Measurements from ENCODE around the gene ZCCHC7. TPM values are rescaled to one million over a fixed set of nuclear protein-coding genes. Genes with fewer than 3 reads are reported as not detected.

The ZCCHC7 gene
- total RNA-seq, 1 donor from 2014 or later: 20.4 TPM

DNA sequence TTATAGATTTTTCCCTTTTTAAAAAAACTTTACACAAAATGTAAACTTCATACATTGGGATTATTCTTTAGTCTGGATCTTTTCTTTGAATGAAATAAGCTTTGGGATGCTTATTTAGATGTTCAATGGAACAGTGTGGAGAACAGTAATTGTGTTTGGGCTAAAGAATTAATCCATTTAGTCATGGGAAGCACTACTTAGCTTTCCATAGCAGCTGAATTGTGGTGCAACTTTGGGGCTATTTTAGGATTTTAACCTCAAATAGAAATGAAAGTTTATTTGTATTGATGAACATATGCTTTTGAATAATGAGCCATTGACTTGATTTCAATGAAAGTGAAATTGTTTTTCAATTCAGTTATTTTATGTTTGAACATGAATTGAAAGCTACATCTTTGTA is 72.4 kb downstream of the ZCCHC7 start:
- ATAC-seq: no peak
- Histone ChIP-seq H3K27ac (no peak overlapping the region), H3K9me3 (no peaks in the 10 kb centered on the region), H3K27me3 (ENCODE audit: low read depth) (no peaks in the 10 kb centered on the region), H3K4me1 (peaks cover 17% of the 10 kb centered on the region), H3K36me3 (peaks cover 7% of the 10 kb centered on the region), H3K4me3 (no peak overlapping the region)
- intact Hi-C loops (cut with DNase I): no loop called here
- DNase-seq: no peak
- TF ChIP-seq, protein P1, sequence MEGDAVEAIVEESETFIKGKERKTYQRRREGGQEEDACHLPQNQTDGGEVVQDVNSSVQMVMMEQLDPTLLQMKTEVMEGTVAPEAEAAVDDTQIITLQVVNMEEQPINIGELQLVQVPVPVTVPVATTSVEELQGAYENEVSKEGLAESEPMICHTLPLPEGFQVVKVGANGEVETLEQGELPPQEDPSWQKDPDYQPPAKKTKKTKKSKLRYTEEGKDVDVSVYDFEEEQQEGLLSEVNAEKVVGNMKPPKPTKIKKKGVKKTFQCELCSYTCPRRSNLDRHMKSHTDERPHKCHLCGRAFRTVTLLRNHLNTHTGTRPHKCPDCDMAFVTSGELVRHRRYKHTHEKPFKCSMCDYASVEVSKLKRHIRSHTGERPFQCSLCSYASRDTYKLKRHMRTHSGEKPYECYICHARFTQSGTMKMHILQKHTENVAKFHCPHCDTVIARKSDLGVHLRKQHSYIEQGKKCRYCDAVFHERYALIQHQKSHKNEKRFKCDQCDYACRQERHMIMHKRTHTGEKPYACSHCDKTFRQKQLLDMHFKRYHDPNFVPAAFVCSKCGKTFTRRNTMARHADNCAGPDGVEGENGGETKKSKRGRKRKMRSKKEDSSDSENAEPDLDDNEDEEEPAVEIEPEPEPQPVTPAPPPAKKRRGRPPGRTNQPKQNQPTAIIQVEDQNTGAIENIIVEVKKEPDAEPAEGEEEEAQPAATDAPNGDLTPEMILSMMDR (IDR thresholded peaks at IDR 0.05): no peak

DNA sequence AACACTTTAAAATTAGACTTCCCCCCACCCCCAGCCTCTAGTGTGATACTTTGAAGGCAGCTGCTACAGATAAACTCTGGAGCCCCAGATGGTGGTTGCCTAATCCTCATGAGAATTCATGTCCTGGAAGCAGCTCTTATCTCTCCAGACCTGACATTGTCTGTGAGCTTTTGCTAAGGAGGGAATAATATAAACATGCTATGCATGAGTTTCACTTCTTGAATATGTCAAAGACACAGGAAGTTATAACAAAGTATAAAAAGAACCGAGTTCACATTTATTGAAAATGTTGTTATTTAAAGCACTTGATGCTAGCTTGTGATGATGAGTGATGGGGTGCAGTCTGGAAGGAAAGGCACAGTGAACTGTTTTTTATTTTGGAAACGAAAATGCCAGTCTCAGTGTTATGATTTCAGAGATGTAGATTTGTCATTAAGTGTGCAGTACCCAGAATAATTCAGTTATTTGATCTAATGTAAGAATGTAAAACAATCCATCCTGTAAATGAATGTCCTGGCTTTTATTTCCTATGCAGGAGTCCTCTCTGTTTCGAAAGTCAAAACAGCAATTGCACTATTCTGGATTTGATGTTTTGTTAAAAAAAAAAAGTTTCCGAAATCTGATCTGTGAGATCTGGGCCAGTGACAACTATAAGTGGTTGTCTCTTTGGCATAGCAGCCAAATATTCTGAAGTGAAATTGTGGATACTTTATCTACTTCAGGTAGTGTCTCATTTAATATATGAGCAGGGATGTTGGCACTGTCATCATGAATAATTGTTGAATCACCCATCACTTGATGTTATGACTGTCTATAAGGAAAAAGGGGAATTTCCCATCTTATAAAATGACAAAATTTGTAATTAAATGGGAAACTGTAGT is 77.0 kb downstream of the ZCCHC7 start:
- Histone ChIP-seq H3K36me3 (no peaks in the 10 kb centered on the region), H3K4me1 (peaks cover 30% of the 10 kb centered on the region), H3K4me3 (no peak overlapping the region), H3K27ac (no peak overlapping the region), H3K9me3 (no peaks in the 10 kb centered on the region), H3K27me3 (ENCODE audit: low read depth) (no peaks in the 10 kb centered on the region)
- ATAC-seq (no peak), DNase-seq (no peak)
- intact Hi-C loops (cut with DNase I): no loop called here
- TF ChIP-seq, protein P1 (IDR thresholded peaks at IDR 0.05): no peak

DNA sequence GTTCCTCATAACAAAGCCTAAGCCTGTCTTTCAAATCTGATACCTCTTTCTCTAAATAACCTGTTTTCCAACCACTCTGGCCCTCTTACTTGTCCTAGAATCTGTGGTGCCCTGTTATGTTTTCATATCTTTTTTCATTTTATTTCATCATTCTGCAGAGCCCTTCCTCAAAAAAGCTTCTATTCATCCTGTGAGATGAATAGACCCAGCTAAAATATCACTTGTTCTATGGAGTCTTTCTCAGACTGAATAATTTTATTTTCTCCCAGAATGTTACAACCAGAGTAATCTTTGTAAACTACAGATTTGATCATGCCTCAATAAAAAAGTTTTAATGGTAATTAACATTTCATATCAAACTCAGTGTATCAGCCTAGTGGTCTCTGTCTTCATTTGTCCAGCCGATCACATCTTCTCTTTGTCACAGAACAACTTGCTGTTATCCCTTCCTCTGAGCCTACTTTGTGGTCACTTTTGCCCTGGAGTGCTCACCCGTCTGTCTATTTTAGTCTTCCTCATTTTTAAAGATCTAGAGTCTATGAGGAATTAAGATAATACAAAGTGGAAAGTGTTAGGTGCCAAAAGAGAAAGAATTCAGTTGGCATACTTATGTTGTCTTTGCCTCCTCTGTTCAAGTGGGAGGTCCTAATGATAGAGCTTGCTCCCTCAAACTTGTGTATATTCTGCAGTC is 77.8 kb downstream of the ZCCHC7 start:
- no peak overlapping the region for H3K27ac ChIP-seq
- peaks cover 30% of the 10 kb centered on the region for H3K4me1 ChIP-seq
- H3K36me3 ChIP-seq: no peaks in the 10 kb centered on the region
- H3K27me3 ChIP-seq (ENCODE audit: low read depth): no peaks in the 10 kb centered on the region
- H3K4me3 ChIP-seq: no peak overlapping the region
- H3K9me3 ChIP-seq: no peaks in the 10 kb centered on the region
- ATAC-seq (no peak), DNase-seq (no peak)
- TF ChIP-seq, protein P1 (IDR thresholded peaks at IDR 0.05): no peak
- intact Hi-C loops (cut with DNase I): no loop called here

DNA sequence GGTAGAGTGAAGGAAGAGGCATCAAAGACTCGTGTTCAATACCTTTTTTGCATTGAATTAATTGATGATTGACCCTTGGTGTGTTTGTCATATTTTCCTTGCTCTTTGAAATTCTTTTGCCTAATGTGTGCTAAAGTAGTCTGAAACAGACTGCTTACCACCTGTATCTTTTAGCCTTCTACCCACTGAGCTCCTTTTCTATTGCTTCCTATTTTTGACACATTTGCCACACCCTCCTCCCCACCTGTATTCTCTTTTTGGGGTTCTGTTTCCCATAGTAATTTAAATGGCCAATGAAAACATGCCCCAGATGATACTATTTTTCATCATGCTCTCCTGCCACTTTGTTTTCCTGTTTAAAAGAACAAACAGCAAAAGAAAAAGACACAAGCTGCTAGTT is 78.5 kb downstream of the ZCCHC7 start:
- no peak overlapping the region for H3K4me3 ChIP-seq
- ATAC-seq (no peak), DNase-seq (no peak)
- no peaks in the 10 kb centered on the region for H3K9me3 ChIP-seq
- no peaks in the 10 kb centered on the region for H3K36me3 ChIP-seq
- no peaks in the 10 kb centered on the region for H3K27me3 ChIP-seq (ENCODE audit: low read depth)
- TF ChIP-seq, protein P1 (IDR thresholded peaks at IDR 0.05): no peak
- intact Hi-C loops (cut with DNase I): no loop called here
- no peak overlapping the region for H3K27ac ChIP-seq
- H3K4me1 ChIP-seq: peaks cover 30% of the 10 kb centered on the region

DNA sequence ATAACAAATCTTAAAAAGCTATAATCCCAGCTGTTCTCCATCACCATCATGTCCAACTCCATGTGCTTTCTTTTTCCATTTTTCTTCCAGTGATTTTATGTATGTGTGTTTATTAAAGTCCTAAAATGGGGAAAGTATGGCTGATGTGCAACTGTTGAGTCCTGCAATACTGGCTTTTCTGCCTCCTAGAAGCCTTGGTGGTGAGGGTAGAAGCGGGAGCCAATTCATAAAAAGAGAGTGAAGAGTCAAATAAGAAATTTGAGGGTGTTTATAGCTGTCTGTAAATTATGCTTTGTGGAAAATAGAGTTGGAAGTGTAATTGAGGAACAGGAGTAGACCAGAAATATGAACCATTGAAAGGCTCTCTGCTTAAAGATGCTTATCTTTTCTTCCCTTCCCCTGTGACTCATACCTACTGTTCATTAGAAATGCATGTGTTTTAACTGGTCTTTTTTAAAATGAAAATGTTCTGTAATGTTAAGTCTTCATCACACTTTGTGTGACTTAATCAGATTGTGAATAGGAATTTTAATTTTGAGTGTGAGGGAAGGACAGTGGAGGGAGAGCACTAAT is 80.1 kb downstream of the ZCCHC7 start:
- Histone ChIP-seq H3K36me3 (no peaks in the 10 kb centered on the region), H3K4me3 (no peak overlapping the region), H3K27me3 (ENCODE audit: low read depth) (no peaks in the 10 kb centered on the region), H3K27ac (no peak overlapping the region), H3K9me3 (no peaks in the 10 kb centered on the region), H3K4me1 (peaks cover 30% of the 10 kb centered on the region)
- no peak for DNase-seq
- intact Hi-C loops (cut with DNase I): no loop called here
- TF ChIP-seq, protein P1 (IDR thresholded peaks at IDR 0.05): no peak
- ATAC-seq: no peak

Data from lower lobe of right lung (tissue), 2 donors.